H1 (cell line): ENCODE data around the gene ABHD10. TPM values are rescaled to one million over a fixed set of nuclear protein-coding genes. Genes with fewer than 3 reads are reported as not detected.

ENCODE experiments used
- CTCF ChIA-PET: fragments of 300-600 bp; sonication (Branson Sonifier 250); formaldehyde crosslinking; loops from one replicate; lab custom pipeline; 2021; ENCODE audit not compliant: partially characterized antibody; lab: Charles Lee
- POLR2A ChIA-PET: fragments of 300-600 bp; sonication (Branson Sonifier 250); formaldehyde crosslinking; loops from one replicate; lab custom pipeline; 2021; ENCODE audit warnings: inconsistent platforms; ENCODE audit not compliant: partially characterized antibody; lab: Charles Lee
- DNase-seq, 2 experiments: peaks; one replicate each; pipeline versions ENCODE4 v3.0.0 to v3.0.0-alpha.2; 2010 to 2022; ENCODE audit warnings: low spot score in 2 of 2, low read depth in 1 of 2, mixed read lengths in 1 of 2
- FAIRE-seq: peaks from 2 replicates; lab custom pipeline; 2011; peaks lifted over from hg19 to GRCh38; lab: Jason Lieb, UNC
- H2AFZ ChIP-seq: 2 replicates; pipeline ENCODE4 v1.8.1; 2012; ENCODE audit warnings: low read length, inconsistent platforms
- H2AK5ac ChIP-seq: 2 replicates; pipeline ENCODE4 v1.6.1; 2013; ENCODE audit warnings: low read depth, low read length
- H2BK120ac ChIP-seq: replicated peaks from 2 replicates; pipeline ENCODE3; 2013; ENCODE audit warnings: low read depth, low read length, inconsistent platforms
- H2BK12ac ChIP-seq: 2 replicates; pipeline ENCODE4 v1.6.1; 2013; ENCODE audit warnings: low read depth, low read length
- H2BK15ac ChIP-seq: 2 replicates; pipeline ENCODE4 v1.6.1; 2013; ENCODE audit warnings: low read length
- H2BK20ac ChIP-seq: 2 replicates; pipeline ENCODE4 v1.6.1; 2013; ENCODE audit warnings: low read length
- H2BK5ac ChIP-seq: 2 replicates; pipeline ENCODE4 v1.6.1; 2013; ENCODE audit warnings: low read depth, low read length
- H3K14ac ChIP-seq: 2 replicates; pipeline ENCODE4 v1.6.1; 2013; ENCODE audit warnings: inconsistent platforms; ENCODE audit not compliant: insufficient read length
- H3K18ac ChIP-seq: 2 replicates; pipeline ENCODE4 v1.6.1; 2013; ENCODE audit warnings: low read length; ENCODE audit errors: extremely low read depth
- H3K23ac ChIP-seq: 2 replicates; pipeline ENCODE4 v1.6.1; 2013; ENCODE audit warnings: inconsistent platforms; ENCODE audit not compliant: insufficient read length
- H3K23me2 ChIP-seq: 2 replicates; pipeline ENCODE4 v1.6.1; 2013; ENCODE audit warnings: low read depth, low read length
- H3K27ac ChIP-seq: 2 replicates; pipeline ENCODE4 v1.6.1; 2011; ENCODE audit warnings: low read depth, low read length, inconsistent platforms
- H3K27me3 ChIP-seq, 4 experiments: replicated peaks in 1 of 4; 1 replicate in 1 of 4; 2 replicates in 3 of 4; pipeline versions ENCODE4 v1.6.1 to v1.8.1; 2011 to 2013; ENCODE audit warnings: low read length in 3 of 4, mild to moderate bottlenecking in 3 of 4, inconsistent platforms in 2 of 4, mixed read lengths in 2 of 4, moderate library complexity in 1 of 4; ENCODE audit not compliant: control insufficient read depth in 3 of 4, insufficient read depth in 3 of 4; ENCODE audit errors: extremely low read depth in 1 of 4
- H3K36me3 ChIP-seq, 4 experiments: 2 replicates each; pipeline versions ENCODE4 v1.6.1 to v1.8.1; 2011 to 2013; ENCODE audit warnings: mild to moderate bottlenecking in 4 of 4, low read length in 3 of 4, moderate library complexity in 2 of 4, control low read depth in 1 of 4, inconsistent platforms in 1 of 4; ENCODE audit not compliant: insufficient read depth in 4 of 4, control insufficient read depth in 2 of 4
- H3K4ac ChIP-seq: replicated peaks from 2 replicates; pipeline ENCODE3; 2013; ENCODE audit warnings: low read length, low read depth, mixed read lengths, inconsistent platforms; ENCODE audit not compliant: insufficient read length
- H3K4me1 ChIP-seq, 4 experiments: replicated peaks in 1 of 4; 1 replicate in 1 of 4; 2 replicates in 3 of 4; pipeline versions ENCODE4 v1.6.1 to v1.8.1; 2011 to 2013; ENCODE audit warnings: low read length in 3 of 4, inconsistent platforms in 2 of 4, mixed read lengths in 1 of 4; ENCODE audit not compliant: insufficient read depth in 4 of 4, control insufficient read depth in 3 of 4
- H3K4me2 ChIP-seq, 2 experiments: 2 replicates each; pipeline versions ENCODE4 v1.6.1 to v1.8.1; 2011 to 2013; ENCODE audit warnings: low read depth in 2 of 2, low read length in 2 of 2, control low read depth in 1 of 2, inconsistent platforms in 1 of 2, mild to moderate bottlenecking in 1 of 2; ENCODE audit not compliant: insufficient read depth in 1 of 2
- H3K4me3 ChIP-seq, 4 experiments: fragments of 200-600, 300-600 bp in 1 of 4; sonication (generic), shearing (Covaris generic), sonication (Bioruptor Twin) in 1 of 4; 2 replicates each; pipeline versions ENCODE4 v1.5.1 to v1.8.1; 2011 to 2016; ENCODE audit warnings: low read length in 4 of 4, low read depth in 3 of 4, control low read depth in 2 of 4, inconsistent platforms in 2 of 4, mild to moderate bottlenecking in 2 of 4, mixed read lengths in 1 of 4, moderate library complexity in 1 of 4; ENCODE audit not compliant: insufficient read depth in 2 of 4; ENCODE audit errors: extremely low read depth in 1 of 4
- H3K56ac ChIP-seq: replicated peaks from 2 replicates; pipeline ENCODE3; 2013; ENCODE audit warnings: low read depth, mild to moderate bottlenecking, mixed read lengths, low read length, inconsistent platforms; ENCODE audit not compliant: insufficient read length
- H3K79me1 ChIP-seq: 2 replicates; pipeline ENCODE4 v1.6.1; 2013; ENCODE audit warnings: low read depth, low read length, control low read depth
- H3K79me2 ChIP-seq, 2 experiments: 2 replicates each; pipeline versions ENCODE4 v1.6.1 to v1.8.1; 2012 to 2013; ENCODE audit warnings: low read length in 2 of 2, mild to moderate bottlenecking in 2 of 2, inconsistent platforms in 1 of 2; ENCODE audit not compliant: insufficient read depth in 2 of 2, control insufficient read depth in 1 of 2
- H3K9ac ChIP-seq, 4 experiments: replicated peaks in 1 of 4; 1 replicate in 1 of 4; 2 replicates in 3 of 4; pipeline versions ENCODE4 v1.6.1 to v1.8.1; 2011 to 2013; ENCODE audit warnings: low read depth in 3 of 4, low read length in 3 of 4, control low read depth in 2 of 4, mild to moderate bottlenecking in 2 of 4, moderate library complexity in 2 of 4, inconsistent platforms in 1 of 4; ENCODE audit errors: extremely low read depth in 1 of 4
- H3K9me3 ChIP-seq, 2 experiments: 2 replicates each; pipeline versions ENCODE4 v1.6.1 to v1.8.1; 2012 to 2013; ENCODE audit warnings: mild to moderate bottlenecking in 2 of 2, moderate library complexity in 2 of 2, control low read depth in 1 of 2, inconsistent platforms in 1 of 2, low read depth in 1 of 2, low read length in 1 of 2, mixed read lengths in 1 of 2; ENCODE audit not compliant: insufficient read depth in 2 of 2
- H4K20me1 ChIP-seq, 2 experiments: replicated peaks in 1 of 2; 2 replicates each; pipeline versions ENCODE3 to v1.8.1; 2011 to 2013; ENCODE audit warnings: inconsistent platforms in 2 of 2, low read length in 2 of 2, mild to moderate bottlenecking in 1 of 2; ENCODE audit not compliant: insufficient read depth in 2 of 2, control insufficient read depth in 1 of 2
- H4K5ac ChIP-seq: 2 replicates; pipeline ENCODE4 v1.6.1; 2013; ENCODE audit warnings: low read length, low read depth, mixed read lengths, inconsistent platforms; ENCODE audit not compliant: insufficient read length
- H4K8ac ChIP-seq: 2 replicates; pipeline ENCODE4 v1.8.0; 2013; ENCODE audit warnings: mild to moderate bottlenecking, moderate library complexity, low read length, inconsistent platforms; ENCODE audit not compliant: insufficient read depth; ENCODE audit errors: extremely low read depth
- H4K91ac ChIP-seq: replicated peaks from 2 replicates; pipeline ENCODE3; 2013; ENCODE audit warnings: low read length, mixed read lengths, inconsistent platforms; ENCODE audit not compliant: insufficient read length
- CEBPB ChIP-seq: IDR thresholded peaks from 2 replicates; pipeline ENCODE4 v1.6.1; 2012; ENCODE audit warnings: low read depth, low read length
- SIX5 ChIP-seq: IDR thresholded peaks from 2 replicates; pipeline ENCODE4 v1.6.1; 2011; ENCODE audit warnings: mild to moderate bottlenecking, low read depth, low read length
- WGBS, 2 experiments: shearing (Covaris generic) in 1 of 2; methylation state at CpG; one replicate each; pipeline versions ENCODE4 v1.1.6 to v1.1.7; 2013 to 2015; ENCODE audit warnings: low lambda C conversion rate in 2 of 2, mixed read lengths in 2 of 2, inconsistent platforms in 1 of 2, low coverage in 1 of 2, missing lambda C conversion rate in 1 of 2; ENCODE audit not compliant: insufficient replicate concordance in 2 of 2, insufficient coverage in 1 of 2, insufficient read length in 1 of 2; ENCODE audit errors: extremely low coverage in 1 of 2, missing lambda C conversion rate in 1 of 2; 5-methylcytosine and 5-hydroxymethylcytosine counted together
- polyA plus RNA-seq, 7 experiments: library from polyadenylated mRNA; depleted of rRNA in 3 of 7; stranded (reverse) in 5 of 7; unstranded in 2 of 7; fragments of >200 nt in 5 of 7; fragments of 200-250 nt in 2 of 7; gene quantifications; 1 replicate in 5 of 7; 2 replicates in 1 of 7; 4 replicates in 1 of 7; pipeline versions ENCODE4 v1.2.1 to v1.2.3, GENCODE V29; 2011 to 2013; ENCODE audit warnings: missing spikeins in 2 of 7, mixed read lengths in 2 of 7
- total RNA-seq: library from RNA; stranded (reverse); fragmentation: NEBNext Ultra II Directional; extraction: Animal tissue kit (Norgen Biotek cat#: 25700); gene quantifications from 2 replicates; pipeline ENCODE4 v1.2.1, GENCODE V29; 2021

ABHD10 gene
- total and polyA plus RNA-seq, 2 of the 8 experiments (the other 6 are each of a cell fraction or from before 2014, with no cell fraction given), result 10.9 to 24.6 TPM

- Histone ChIP-seq H3K79me2 (peaks cover 0 to 8% of the 10 kb centered on the region in 2 experiments; a peak in 1 of 4 replicates), H4K91ac (no peak overlapping the region), H3K56ac (no peak overlapping the region), H3K27me3 (no peaks in the 10 kb centered on the region), H4K5ac (no peak overlapping the region), H3K23me2 (peaks cover 3% of the 10 kb centered on the region), H3K79me1 (no peaks in the 10 kb centered on the region), H2AFZ (no peak overlapping the region), H3K9me3 (no peaks in the 10 kb centered on the region), H3K18ac (no peak overlapping the region), H4K20me1 (no peaks in the 10 kb centered on the region), H4K8ac (no peak overlapping the region), H3K4me1 (no peaks in the 10 kb centered on the region), H3K14ac (no peak overlapping the region), H3K4me2 (no peak overlapping the region), H3K36me3 (no peaks in the 10 kb centered on the region), H2AK5ac (no peak overlapping the region), H3K23ac (no peak overlapping the region), H2BK12ac (no peak overlapping the region), H3K27ac (no peak overlapping the region), H3K4ac (no peak overlapping the region), H3K4me3 (no peak overlapping the region), H2BK120ac (no peak overlapping the region), H2BK15ac (no peak overlapping the region), H2BK5ac (no peak overlapping the region), H2BK20ac (no peak overlapping the region), H3K9ac (no peak overlapping the region)
- FAIRE-seq (no peak), DNase-seq (no peak)
- peak; percentile 15; the same call in 1 of the 2 replicates for TF ChIP-seq CEBPB
- TF ChIP-seq SIX5, result no peak
- ChIA-PET POLR2A (no interaction called here), CTCF (interaction anchor here (0.8 to 15.1 kb wide), 4 partner anchors 39 to 255 kb away, joined by 3 to 258 read pairs (median 4); no protein-coding TSS in a partner anchor)
- WGBS, 2 experiments, result 73% methylated on average over 2 of the region's 2 CpGs; no CpG with 5 or more reads in 1 of the 2 experiments
Measured at GRCh38 chr3:111975131-111975530, 3.7 kb upstream of the ABHD10 start.
